ENCODE data around the gene UGT3A1. TPM values are rescaled to one million over a fixed set of nuclear protein-coding genes. Genes with fewer than 3 reads are reported as not detected.

UGT3A1 gene
- total and polyA plus RNA-seq, 2 of the 13 experiments (the other 11 are each of a cell fraction or from before 2014, with no cell fraction given): not detected

- ATAC-seq (no peak), FAIRE-seq (no peak), DNase-seq (ENCODE audit: low spot score) (no peak)
- Histone ChIP-seq H4K20me1 (ENCODE audit: insufficient read depth, low read length) (no peaks in the 10 kb centered on the region), H3K27ac (ENCODE audit: extremely low read length, insufficient read depth, low read length) (no peak overlapping the region), H3K9ac (ENCODE audit: insufficient read depth, low read depth, low read length) (no peak overlapping the region), H3K36me3 (replicated peaks in 1 of 2; ENCODE audit: control insufficient read depth in 1 of 2, insufficient read depth in 2 of 2, low read length in 2 of 2) (no peaks in the 10 kb centered on the region), H3K27me3 (ENCODE audit: control insufficient read depth in 1 of 2, insufficient read depth in 2 of 2, low read length in 2 of 2) (no peaks in the 10 kb centered on the region), H2AFZ (ENCODE audit: low read length) (no peak overlapping the region), H3K79me2 (ENCODE audit: insufficient read depth, low read length) (no peaks in the 10 kb centered on the region), H3K4me3 (replicated peaks in 1 of 3; ENCODE audit: insufficient read depth in 1 of 3, low read depth in 2 of 3, low read length in 3 of 3) (no peak overlapping the region), H3K4me2 (ENCODE audit: low read depth, low read length) (no peak overlapping the region), H3K9me3 (ENCODE audit: low read length) (peaks cover 30% of the 10 kb centered on the region), H3K4me1 (ENCODE audit: insufficient read depth, low read length) (peaks cover 34% of the 10 kb centered on the region)
- intact Hi-C loops (cut with micrococcal nuclease; ENCODE audit: unreplicated experiment): no loop called here
- POLR2A ChIA-PET: no interaction called here
- in situ Hi-C loops (cut with HindIII; ENCODE audit: extremely low pct_ligation_motif_present, low pct_unique_long_range_greater_than_20kb): no loop called here
- CTCF ChIA-PET (ENCODE audit: low intra/inter-chr PET ratio, low total read pairs): no interaction called here
- BruUV-seq (replicated peaks): no TSS peak
- TF ChIP-seq ZNF549 (CRISPR knock-in tag; IDR thresholded peaks at IDR 0.05): no peak
- no peak for TF ChIP-seq PRDM15 (CRISPR knock-in tag; IDR thresholded peaks at IDR 0.05)
- no peak for TF ChIP-seq NCOA2 (CRISPR knock-in tag; IDR thresholded peaks at IDR 0.05)
- no peak for TF ChIP-seq ZBTB4 (CRISPR knock-in tag; IDR thresholded peaks at IDR 0.05; ENCODE audit: borderline replicate concordance)
- TF ChIP-seq PTBP1 (IDR thresholded peaks at IDR 0.05; ENCODE audit: low read depth, low read length, poor library complexity, severe bottlenecking): no peak
- TF ChIP-seq ARID2 (CRISPR knock-in tag; IDR thresholded peaks at IDR 0.05; ENCODE audit: borderline replicate concordance): no peak
- TF ChIP-seq PBX2 (CRISPR knock-in tag; IDR thresholded peaks at IDR 0.05): no peak
- no peak for TF ChIP-seq ZXDC (CRISPR knock-in tag; IDR thresholded peaks at IDR 0.05)
- no peak for TF ChIP-seq MXI1 (IDR thresholded peaks at IDR 0.05; ENCODE audit: borderline replicate concordance, low read depth, low read length)
- TF ChIP-seq ISX (CRISPR knock-in tag; conservative IDR thresholded peaks at IDR 0.05): no peak
- no peak for TF ChIP-seq ZFP36 (IDR thresholded peaks at IDR 0.05; ENCODE audit: borderline replicate concordance, low read depth, low read length, partially characterized antibody)
- TF ChIP-seq IRF2 (CRISPR knock-in tag; IDR thresholded peaks at IDR 0.05): no peak
These were observed 16.2 kb upstream of the UGT3A1 start for GRCh38 chr5:36007366-36007765.
